ENCODE data around the gene EYA2. TPM values are rescaled to one million over a fixed set of nuclear protein-coding genes. Genes with fewer than 3 reads are reported as not detected.
A peak's percentile ranks its signal among the peaks of the same experiment; 100 is the strongest.

EYA2 gene
- total RNA-seq, 4 donors from 2014 or later = 9.7 to 22.1 (median 14.3) TPM

- no peak for DNase-seq
- no peaks in the 10 kb centered on the region for H3K36me3 ChIP-seq
- H3K27ac ChIP-seq = peak overlapping the region in 2 of 4 donors; percentile 53 to 66
- intact Hi-C loops (cut with DNase I) = no loop called here
- TF ChIP-seq POLR2A (IDR thresholded peaks at IDR 0.05) (no peak), CTCF (IDR thresholded peaks at IDR 0.05) (no peak)
- H3K27me3 ChIP-seq = peaks cover 0 to 4% (median 0%) of the 10 kb centered on the region in 4 donors
- peaks cover 0 to 11% (median 5%) of the 10 kb centered on the region in 3 donors for H3K9me3 ChIP-seq
- peaks cover 12 to 82% (median 24%) of the 10 kb centered on the region in 3 donors for H3K4me1 ChIP-seq
- H3K4me3 ChIP-seq = no peak overlapping the region
These were observed 86.5 kb downstream of the EYA2 start for GRCh38 chr20:46981184-46981583.

- peaks cover 0 to 11% (median 5%) of the 10 kb centered on the region in 3 donors for H3K9me3 ChIP-seq
- TF ChIP-seq CTCF (IDR thresholded peaks at IDR 0.05) = no peak
- no peak for TF ChIP-seq POLR2A (IDR thresholded peaks at IDR 0.05)
- peak overlapping the region in 1 of 4 donors; percentile 58 for H3K27ac ChIP-seq
- intact Hi-C loops (cut with DNase I) = no loop called here
- no peaks in the 10 kb centered on the region for H3K36me3 ChIP-seq
- WGBS, 2 donors = 27 to 44% methylated on average over 1 of the region's 1 CpG
- H3K27me3 ChIP-seq = no peaks in the 10 kb centered on the region
- DNase-seq = no peak
- H3K4me3 ChIP-seq = no peak overlapping the region
- H3K4me1 ChIP-seq = peaks cover 12 to 70% (median 24%) of the 10 kb centered on the region in 3 donors
These were observed 88.8 kb downstream of the EYA2 start for GRCh38 chr20:46983466-46983865.

DNA sequence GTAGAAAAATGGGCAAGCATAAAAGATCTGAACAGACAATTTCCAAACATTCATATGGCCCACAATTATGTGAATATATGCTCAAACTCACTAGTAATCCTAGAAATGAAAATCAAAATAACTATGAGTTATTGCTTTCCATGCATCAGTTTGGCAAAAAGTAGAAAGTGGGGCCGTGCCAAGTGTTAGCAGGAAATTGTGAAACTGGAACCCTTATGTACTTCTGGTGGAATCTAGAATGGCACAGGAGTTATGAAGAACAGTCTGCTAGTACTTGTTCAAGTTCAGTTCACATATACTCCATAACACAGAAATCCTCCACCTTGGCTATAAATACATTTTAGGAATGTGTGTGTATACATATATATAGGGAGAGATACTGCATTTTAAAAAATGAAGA lies 89.8 kb downstream of the EYA2 start:
- Histone ChIP-seq H3K9me3 (peaks cover 0 to 11% (median 5%) of the 10 kb centered on the region in 3 donors), H3K4me1 (peaks cover 17 to 70% (median 22%) of the 10 kb centered on the region in 3 donors), H3K4me3 (no peak overlapping the region), H3K27ac (peak overlapping the region in 3 of 4 donors; percentile 35 to 66 (median 58)), H3K27me3 (no peaks in the 10 kb centered on the region), H3K36me3 (no peaks in the 10 kb centered on the region)
- TF ChIP-seq CTCF (IDR thresholded peaks at IDR 0.05) = no peak
- TF ChIP-seq POLR2A (IDR thresholded peaks at IDR 0.05) = no peak
- WGBS, 2 donors = 13 to 40% methylated on average over 1 of the region's 1 CpG
- DNase-seq = no peak
- intact Hi-C loops (cut with DNase I) = no loop called here

GRCh38 chr20:46985250-46985649 lies 90.6 kb downstream of the EYA2 start:
- H3K4me1 ChIP-seq = peaks cover 10 to 70% (median 25%) of the 10 kb centered on the region in 3 donors
- WGBS, 2 donors = 41 to 45% methylated on average over 2 of the region's 2 CpGs
- DNase-seq = no peak

GRCh38 chr20:46985671-46986070 lies 91.0 kb downstream of the EYA2 start:
- TF ChIP-seq POLR2A (IDR thresholded peaks at IDR 0.05) (no peak), CTCF (IDR thresholded peaks at IDR 0.05) (no peak)
- Histone ChIP-seq H3K36me3 (no peaks in the 10 kb centered on the region), H3K4me1 (peaks cover 10 to 70% (median 25%) of the 10 kb centered on the region in 3 donors), H3K9me3 (peaks cover 0 to 11% (median 5%) of the 10 kb centered on the region in 3 donors), H3K27me3 (no peaks in the 10 kb centered on the region), H3K4me3 (no peak overlapping the region), H3K27ac (peak overlapping the region in 3 of 4 donors; percentile 35 to 66 (median 58))
- intact Hi-C loops (cut with DNase I) = no loop called here
- DNase-seq = no peak
- 73 to 81% methylated on average over 2 of the region's 2 CpGs for WGBS, 2 donors

More at GRCh38 chr20:46985250-46985649, 90.6 kb downstream of the EYA2 start:
- peak overlapping the region in 3 of 4 donors; percentile 35 to 66 (median 58) for H3K27ac ChIP-seq
- H3K36me3 ChIP-seq = no peaks in the 10 kb centered on the region
- TF ChIP-seq POLR2A (IDR thresholded peaks at IDR 0.05) = no peak
- no peak for TF ChIP-seq CTCF (IDR thresholded peaks at IDR 0.05)
- H3K27me3 ChIP-seq = no peaks in the 10 kb centered on the region
- H3K4me3 ChIP-seq = no peak overlapping the region
- peaks cover 0 to 11% (median 5%) of the 10 kb centered on the region in 3 donors for H3K9me3 ChIP-seq
- intact Hi-C loops (cut with DNase I) = no loop called here
